NCI-H1092 (cell line): ENCODE results near the gene IRAK4.

Experiments
- DNase-seq: peaks from one replicate; lab custom pipeline; 2025; lab: John Stamatoyannopoulos, UW

IRAK4 gene

DNA sequence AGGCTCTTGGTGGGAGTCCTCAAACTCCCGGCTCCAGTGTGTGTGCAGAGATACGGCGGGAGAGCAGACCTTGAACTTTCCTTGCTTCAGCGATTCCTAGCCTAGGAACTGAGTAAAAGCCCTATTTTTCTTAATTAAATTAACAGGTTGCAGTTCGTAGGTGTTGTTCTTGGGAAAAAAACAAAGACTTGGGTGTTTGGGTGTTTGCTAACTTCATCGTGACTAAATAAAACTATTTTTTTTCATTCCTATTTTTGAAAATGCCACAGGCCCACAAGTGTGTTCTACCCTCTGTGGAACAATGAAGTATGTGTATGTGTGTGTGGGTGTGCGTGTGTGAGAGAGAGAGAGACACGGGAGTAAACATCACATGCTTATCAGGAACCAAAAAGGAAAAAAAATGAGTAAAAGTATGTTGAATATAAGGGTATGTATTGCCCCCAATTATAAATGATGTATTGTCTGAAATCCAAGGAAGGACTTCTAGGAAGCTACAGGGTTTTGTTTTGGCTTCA is 77.8 kb downstream of the IRAK4 start:
- no peak for DNase-seq
